GM19238 (cell line): Measurements from ENCODE around the gene S100A12.
"Not testable (repeated sequence)": the region's sequence is repeated elsewhere in the genome, so short reads cannot be mapped to it uniquely, and the experiment has no call there.

Experiments
- DNase-seq: peaks from one replicate; pipeline ENCODE4 v3.0.0; 2011; ENCODE audit warnings: low spot score; ENCODE audit not compliant: insufficient read length

Gene S100A12

DNA sequence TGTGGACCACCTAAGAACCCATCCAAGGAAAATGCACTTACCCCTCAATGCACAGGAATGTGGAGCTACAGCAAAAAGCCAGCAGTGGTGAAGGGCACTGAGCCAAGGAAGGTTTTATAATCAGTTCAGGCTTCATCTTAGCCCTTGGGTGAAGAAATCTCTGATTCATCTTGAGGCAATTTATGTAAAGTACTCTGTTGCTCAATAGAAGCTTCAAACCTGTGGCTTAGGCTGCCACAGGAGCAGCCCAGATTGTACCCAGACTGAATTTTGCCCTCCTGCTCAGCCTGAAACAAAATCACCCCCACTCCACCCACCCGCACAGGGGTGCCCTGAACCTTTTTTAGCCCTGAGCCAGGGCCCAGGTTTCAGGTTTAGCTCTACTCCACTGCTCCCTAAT lies at the start of gene S100A12:
TSS of gene S100A12 (minus strand) at position 111 of the 400 bp plus-strand sequence. CDS start 1,029 bp downstream, outside the sequence.
- DNase-seq, result no peak

DNA sequence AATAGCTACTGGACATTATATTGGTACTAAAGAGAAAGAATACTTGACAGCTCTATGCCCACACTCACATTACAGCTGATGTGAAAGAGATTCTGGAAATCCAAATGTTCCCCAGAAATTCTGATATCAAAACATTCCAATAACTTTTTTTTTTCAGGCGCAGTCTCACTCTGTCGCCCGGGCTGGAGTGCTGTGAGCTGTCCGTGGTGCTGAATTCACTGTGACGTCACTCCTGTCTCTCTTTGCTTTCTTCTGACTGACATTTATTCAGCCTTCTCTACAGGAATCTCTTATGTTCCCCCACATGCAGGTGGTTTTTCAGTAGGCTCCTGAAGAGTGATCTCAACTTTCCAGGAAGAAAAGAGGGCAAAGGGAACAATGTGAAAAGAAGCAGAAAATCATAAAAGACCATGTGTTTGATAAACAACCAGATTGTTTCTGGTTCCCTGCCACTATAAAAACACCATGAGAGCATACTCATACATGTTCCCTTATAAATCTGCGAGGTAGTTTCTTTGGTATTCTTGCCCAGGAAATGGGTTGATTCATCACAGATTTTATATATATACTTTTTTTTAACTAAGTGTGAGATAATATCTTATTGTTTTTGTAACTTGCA lies 47.1 kb upstream of the S100A12 start:
- DNase-seq, result no peak

DNA sequence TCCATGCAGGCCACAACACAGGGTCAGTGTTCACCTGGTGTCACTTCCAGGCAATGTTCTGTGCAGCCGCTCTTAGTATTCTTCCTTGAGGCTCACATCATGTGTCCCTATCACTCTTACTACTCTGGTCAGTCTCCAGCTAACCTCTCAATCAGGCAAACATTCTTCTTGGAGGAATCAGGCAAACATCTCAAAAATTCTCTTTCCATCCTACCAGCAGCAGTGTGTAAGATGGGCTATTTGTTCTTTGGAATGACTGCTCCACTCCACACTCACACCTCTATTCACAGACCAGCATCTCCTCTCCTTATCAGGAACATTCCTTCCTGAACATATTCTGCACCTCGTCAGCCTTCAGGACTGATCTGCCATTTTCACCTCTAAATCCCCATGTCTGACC lies 44.9 kb upstream of the S100A12 start:
- DNase-seq, result no peak

DNA sequence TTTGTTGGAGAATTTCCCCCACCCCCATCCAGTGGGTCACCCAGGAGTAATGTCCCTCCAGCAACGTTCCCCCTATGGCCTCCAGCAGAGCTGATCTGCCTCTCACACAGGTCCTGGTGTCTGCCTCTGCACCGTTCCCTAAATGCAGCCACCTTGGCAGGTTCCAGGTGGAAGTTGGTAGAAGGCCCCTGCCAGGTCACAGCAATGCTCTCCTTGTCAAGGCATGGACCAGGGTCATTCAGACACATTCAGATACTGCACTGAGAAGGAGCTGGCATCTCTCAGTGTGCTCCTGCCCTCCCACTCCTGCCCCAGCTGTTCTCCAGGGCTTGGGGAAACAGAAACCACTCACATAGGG lies 44.0 kb upstream of the S100A12 start:
- DNase-seq, result not testable (repeated sequence)

DNA sequence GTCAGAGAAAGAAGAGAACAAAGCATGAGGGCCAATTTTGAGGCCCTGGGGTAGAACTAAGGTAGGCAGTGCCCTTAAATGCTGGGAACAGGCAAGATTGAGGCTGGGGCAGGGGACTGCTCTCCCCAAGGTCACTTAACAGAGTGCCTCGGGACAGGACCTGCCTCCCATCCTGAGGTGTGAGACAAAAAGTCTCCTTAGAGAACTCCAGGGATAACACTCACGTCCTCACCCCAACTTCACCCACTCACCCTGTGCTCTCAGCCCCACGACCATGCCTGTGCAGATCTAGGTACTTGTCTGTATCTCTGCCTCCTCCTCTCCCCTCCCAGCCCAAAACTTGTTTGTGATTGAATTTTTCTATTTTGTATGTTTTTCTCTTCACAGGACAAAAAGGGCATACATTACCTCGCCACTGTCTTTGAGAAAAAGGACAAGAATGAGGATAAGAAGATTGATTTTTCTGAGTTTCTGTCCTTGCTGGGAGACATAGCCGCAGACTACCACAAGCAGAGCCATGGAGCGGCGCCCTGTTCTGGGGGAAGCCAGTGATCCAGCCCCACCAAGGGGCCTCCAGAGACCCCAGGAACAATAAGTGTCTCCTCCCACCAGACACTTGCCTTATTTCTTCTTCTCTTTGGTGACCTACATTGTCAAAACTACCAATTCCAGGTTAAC lies 43.5 kb upstream of the S100A12 start:
- not testable (repeated sequence) for DNase-seq

DNA sequence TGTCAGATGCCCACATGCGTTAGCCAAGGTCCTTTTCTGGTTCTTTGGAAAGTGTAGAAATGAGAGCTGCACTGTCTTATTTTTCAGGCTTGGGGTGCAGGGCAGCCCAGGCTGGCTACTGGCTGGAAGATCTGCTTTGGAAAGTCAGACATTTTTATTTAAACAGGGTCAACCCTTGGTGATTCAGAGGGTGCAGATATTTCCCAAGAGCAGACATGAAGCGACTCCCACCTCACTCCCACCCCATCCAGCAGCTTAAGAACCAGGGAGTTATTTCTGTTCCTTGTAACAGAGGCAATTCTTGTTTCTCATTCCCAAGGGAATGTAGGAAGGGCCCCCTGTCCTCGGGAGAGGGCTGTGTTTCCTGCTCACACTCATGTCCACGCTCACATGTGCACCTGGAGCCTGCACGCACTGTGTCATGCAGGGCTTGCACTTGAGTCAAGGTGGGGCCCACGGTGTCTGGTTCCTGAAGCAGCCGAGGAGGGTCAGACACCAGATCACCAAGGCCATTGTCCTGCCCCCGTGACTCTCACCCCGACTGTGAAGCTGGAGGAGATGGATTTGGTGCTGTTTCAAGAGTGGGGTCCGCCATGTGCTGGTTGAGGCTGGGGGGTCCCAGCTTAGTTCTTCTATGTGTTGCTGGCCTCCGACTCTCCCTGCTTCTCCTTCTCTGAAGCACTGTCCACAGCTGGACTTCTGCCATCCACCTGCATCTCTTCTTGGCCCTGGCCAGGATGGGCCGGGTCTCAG lies 41.9 kb upstream of the S100A12 start:
- DNase-seq, result no peak

DNA sequence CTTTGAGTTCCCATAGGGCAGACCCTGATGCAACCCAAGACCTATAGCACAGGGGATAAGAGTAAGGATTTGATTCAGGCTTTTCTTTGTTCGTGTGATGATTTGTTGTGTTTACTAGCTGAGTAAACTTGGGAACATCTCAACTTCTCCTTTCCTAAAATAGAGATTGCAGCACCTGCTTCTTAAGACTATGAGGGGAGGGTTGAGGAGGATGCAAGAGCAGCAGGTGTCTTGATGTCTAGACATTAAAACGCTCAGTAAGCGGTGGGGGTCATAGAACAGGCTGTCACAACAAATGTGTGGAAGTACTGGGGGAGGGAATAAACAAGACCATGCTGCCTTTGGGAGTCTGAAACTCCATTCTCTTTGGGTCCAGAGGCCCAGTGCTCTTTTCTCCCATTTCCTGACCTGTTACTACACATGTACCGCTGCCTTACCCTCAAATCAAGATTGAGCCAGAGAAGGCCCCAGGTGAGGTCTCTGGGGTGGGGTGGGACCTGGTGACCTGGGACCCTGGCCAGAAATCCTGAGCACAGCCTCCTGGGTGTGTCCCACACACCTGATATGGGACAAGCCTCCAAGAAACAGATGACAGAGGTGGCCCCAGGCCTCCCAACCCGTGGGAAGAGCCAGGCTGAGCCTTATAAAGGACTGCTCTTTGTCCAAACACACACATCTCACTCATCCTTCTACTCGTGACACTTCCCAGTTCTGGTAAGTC lies 40.6 kb upstream of the S100A12 start, which contains the start of gene S100A7A:
TSS of gene S100A7A (plus strand) at position 671 of the 721 bp plus-strand sequence. CDS start 1,563 bp downstream, outside the sequence.
- no peak for DNase-seq

DNA sequence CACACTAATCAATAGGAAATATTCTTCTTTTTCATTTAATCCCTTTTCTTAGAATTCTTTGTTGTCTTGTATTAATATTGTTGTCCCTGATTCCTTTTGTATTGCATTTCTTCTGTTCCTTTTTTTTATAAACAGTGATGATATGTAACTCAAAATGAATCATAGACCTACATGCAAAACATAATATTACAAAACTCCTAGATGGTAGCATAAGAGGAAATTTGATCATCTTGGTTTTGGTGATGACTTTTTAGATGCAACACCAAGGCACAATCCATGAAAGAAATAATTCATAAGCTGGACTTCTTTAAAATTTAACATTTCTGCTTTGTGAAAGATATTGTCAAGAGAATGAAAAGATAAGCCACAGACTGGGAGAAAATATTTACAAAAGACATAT lies 38.5 kb upstream of the S100A12 start:
- DNase-seq, result not testable (repeated sequence)

DNA sequence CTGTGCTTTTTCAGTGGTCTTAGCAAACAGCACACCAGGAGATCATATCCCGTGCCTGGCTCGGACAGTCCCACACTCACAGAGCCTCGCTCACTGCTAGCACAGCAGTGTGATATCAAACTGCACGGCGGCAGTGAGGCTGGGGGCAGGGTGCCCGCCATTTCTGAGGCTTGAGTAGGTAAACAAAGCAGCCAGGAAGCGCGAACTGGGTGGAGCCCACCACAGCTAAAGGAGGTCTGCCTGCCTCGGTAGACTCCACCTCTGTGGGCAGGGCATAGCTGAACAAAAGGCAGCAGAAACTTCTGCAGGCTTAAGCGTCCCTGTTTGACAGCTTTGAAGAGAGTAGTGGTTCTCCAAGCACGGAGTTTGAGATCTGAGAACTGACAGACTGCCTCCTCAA lies 31.9 kb upstream of the S100A12 start:
- DNase-seq, result not testable (repeated sequence)

DNA sequence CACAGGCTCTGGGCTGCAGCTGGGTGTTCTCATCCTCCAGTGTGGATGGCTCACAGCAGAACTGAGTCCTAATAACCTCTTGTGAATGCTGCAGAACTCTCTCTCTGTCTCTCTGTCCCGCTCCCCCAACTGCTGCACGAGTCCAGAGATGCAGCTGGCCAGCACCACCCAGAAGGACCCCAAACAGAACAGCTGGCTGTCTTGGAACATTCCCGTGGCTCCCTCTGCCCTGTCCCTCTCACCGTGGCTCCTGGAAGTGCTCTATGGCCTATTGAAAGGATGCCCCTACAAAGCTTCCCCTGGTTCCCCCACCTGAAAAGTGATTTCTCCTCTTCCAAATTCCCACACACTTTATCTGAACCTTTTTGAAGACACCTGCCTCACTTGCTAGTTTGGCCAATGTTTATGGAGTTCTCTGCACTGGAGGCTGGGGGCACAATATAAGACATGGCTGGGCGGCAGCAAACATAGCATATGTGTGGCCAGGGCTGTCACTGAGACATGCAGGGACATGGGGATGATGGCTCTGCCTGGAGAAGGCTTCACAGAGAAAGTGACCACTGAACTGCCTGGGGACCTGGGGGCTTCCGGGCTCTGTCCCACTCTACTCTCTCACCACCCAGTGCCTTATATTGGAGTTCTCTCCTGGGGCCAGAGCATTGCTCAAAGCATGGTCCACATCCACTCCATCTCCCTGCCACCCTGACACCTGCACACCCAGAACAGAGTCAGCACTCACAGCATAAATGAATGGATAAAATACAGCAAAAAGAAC lies 30.6 kb upstream of the S100A12 start:
- DNase-seq, result not testable (repeated sequence)

DNA sequence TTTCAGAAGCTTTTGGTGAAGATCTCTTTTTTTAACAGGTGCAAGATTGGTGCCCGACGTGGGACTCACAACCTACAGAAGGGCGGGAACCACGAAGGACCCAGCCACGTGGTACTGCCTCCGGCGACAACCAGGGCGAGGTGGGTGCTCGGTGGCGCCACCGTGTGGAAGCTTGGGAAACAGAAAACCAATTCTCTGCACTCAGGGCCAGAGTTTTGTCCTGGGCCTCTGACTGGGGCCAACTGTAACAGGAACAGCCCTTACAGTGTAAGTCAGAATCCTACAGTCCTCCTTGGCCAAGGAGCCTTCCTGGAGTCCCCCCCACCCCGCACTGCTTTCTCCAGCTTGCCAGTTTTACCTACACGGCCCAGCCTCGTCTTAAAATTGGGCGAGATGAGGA lies 29.3 kb upstream of the S100A12 start:
- peak; percentile 47 for DNase-seq

DNA sequence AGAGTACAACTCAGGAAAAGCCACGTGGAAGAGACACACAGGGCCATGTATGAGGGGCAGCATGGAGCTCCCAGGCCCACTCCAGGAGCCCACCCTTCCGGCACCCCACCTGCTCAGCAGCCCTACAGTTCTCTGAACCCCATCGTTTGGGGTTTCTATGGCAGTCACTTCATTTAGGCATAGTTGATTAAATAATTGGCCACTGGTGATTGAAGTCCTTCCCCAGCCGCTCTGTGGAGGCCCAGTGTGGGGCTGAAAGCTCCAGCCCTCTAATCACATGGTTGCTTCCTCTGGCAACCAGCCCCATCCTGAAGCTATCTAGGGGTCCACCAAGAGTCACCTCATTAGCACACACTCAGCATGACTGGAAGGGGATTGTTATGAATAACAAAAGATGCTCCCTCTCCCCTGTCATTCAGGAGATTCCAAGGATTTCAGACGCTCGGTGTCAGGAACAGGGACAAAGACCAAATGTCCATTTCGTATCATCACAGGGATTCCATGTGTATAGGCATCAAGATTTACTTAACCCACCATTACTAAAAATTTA lies 28.7 kb upstream of the S100A12 start:
- DNase-seq, result no peak

DNA sequence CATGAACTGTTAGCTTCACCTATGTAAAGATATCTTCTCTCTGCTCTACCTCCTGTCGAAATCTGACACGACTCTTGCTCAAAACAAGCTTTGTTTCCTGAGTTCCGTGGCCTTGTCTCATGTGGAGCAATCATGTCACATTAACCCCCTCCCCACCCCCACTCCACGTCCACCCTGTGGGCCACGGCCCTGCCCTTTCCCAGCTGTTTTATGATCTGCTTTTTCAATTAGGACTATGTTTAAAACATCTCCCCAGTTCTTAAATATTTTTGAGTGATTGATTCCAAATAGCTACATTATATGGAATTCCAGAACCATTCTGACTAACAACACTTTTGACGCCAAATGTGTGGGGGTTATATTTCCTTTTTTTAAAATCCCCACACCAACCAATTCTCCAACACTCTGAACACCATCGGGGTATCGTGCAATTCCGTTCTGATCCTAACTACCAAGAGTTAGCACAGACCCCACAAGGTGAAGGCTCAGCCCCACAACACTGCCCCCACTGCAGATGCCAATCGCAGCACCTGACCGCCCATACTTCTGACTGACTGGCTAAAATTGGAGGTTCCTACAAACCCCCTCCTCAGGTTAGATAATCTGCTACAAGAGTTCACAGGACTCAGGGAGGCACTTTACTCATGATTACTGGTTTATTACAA lies 28.1 kb upstream of the S100A12 start:
- DNase-seq, result no peak

DNA sequence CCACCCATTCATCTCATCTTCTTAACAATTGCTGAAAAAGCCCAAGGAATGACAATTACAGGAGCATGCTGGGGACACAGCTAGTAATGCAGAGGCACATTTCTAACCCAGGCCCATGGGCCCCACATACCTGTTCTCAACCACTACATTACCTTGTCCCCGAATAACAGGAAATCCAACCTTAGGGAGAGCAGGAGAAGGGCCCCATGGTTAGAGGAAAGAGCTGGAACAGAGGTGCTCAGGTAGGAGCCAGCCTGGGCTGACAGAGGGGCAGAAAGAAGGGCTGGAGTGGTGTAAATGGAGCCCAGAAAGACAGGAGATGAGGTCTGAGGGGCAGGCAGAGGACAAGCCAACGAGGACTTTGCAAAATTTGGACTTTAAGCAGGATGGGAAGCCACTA lies 26.8 kb upstream of the S100A12 start:
- no peak for DNase-seq

DNA sequence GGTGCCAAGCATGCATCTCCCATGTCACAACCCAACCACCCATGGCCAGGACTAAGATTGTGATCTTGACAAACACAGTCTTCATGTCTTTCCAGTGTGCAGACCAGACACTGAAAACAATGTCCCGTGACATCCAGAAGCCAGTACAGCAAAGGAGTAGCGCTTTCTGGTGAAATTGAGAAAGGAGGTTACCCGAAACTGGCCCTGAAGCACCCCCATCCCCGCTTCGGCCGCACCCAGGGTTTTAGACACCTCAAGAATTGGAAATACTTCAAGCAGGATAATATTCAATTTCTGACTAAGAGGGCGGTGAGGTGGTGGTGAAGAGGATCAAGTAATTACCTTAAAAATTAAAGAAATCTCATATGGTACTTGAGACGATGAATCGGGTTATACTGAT lies 26.0 kb upstream of the S100A12 start:
- no peak for DNase-seq

DNA sequence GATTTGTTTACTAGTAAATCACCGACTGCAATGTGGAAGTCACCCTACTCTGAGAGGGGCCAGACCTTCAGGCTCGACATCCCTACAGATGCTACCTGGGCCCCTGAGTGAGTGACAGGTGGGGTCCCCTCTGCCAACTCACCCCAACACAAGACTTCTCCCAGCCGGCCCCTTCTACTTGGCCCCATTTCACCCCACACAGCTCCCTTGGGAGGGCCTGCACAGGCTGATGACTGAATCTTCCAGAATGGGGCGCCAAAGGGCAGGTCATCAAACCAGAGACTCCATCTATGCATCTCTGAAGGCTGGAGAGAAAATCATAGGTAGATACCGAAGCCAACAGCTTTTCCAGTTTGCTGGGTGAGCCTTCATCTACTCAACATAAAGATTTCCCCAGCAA lies 24.8 kb upstream of the S100A12 start:
- no peak for DNase-seq

DNA sequence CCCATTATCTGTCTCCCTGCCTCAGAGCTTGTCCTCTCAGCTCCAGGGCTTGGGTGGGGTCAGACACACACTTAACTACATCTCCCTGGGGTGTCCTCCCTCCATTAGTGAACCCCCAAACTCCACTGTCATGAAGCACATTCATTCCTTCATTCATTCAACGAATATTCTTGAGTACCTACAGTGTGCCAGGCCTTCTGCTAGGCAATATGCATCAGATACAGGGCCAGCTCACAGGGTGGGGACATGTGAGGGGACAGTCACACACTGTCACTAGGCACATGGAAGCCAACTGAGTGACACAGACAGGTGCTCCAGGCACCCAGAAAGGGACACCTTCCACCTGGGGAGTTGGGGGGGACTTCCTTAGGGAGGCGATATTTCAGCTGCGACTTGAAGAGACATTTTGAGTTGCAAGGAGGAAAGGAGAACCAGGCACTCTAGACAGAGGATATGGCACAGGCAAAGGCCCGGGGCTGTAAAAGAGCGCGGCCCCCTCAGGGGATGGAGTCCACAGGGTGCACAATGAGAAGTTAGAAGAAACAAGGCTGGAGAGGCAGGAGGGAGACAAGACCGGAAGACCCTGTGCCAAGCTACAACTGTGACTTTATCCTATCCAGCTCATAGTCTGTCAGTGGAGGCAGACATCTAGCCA lies 24.1 kb upstream of the S100A12 start:
- DNase-seq, result no peak

DNA sequence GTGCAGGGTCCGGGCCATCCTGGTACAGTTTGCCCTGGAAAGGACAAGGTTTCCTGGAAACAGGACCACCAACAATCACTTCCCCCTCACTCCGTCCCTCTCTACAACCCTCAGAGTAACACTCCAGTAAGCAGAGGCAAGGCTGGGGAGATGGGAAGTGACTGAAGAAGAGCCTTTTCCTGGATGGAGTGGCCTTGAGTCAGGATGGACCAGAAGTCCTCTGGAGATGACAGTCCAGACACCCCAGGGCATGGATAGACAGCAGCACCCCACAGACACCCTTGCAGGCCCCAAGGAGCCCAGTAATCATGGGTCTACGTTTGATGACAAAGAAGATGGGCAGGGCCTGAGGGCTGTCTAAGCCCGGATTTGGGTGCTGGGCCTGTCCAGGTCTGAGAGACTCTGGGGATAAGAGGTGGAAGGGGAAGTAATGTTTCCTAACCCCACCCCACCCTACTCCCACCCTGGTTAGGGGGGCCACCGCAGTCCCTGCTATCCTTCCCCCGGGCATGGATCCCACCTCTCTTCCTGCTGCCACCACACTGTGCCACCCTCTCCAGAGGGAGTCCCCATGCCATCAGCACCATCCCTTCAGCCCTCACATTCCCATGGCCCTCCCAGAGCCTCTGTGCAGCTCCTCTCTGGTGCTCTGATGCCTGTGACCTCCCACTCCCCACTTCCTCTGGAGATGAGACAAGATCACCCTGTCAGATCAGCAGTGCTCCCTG lies 22.7 kb upstream of the S100A12 start:
- no peak for DNase-seq
